CD4-positive, alpha-beta T cell treated with Interleukin-4 for 1 hour (primary cell): ENCODE measurements around the gene PIK3CB.
A peak's percentile ranks its signal among the peaks of the same experiment; 100 is the strongest.
"Not testable (repeated sequence)": the region's sequence is repeated elsewhere in the genome, so short reads cannot be mapped to it uniquely, and the experiment has no call there.

ENCODE experiments used
- DNase-seq, 2 donors: peaks; one replicate each; pipeline ENCODE4 v3.0.0-alpha.2; 2020 to 2022

The PIK3CB gene

GRCh38 chr3:138673641-138674530 lies 160.8 kb downstream of the PIK3CB start:
- no peak for DNase-seq

- no peak for DNase-seq
Measured at GRCh38 chr3:138670407-138670806, 164.3 kb downstream of the PIK3CB start.

DNA sequence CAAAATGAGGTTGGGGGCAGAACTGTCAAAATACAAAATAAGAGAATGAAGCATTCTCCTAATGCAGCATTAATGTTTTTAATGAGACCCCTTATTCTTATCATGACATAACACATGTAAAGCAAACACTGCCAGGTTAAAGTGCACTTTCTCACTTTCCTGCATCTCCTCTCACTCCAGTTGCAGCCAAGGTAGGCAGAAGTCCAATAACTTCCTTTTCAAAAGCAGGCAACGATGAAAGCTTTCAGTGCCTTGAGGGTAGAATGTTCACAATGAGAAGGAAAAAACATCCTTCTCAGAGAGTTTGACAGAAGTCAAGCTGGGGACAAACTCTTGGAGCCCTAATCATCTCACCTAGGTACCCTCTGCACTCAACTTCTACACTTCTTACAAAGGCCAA lies 166.6 kb downstream of the PIK3CB start:
- no peak for DNase-seq

DNA sequence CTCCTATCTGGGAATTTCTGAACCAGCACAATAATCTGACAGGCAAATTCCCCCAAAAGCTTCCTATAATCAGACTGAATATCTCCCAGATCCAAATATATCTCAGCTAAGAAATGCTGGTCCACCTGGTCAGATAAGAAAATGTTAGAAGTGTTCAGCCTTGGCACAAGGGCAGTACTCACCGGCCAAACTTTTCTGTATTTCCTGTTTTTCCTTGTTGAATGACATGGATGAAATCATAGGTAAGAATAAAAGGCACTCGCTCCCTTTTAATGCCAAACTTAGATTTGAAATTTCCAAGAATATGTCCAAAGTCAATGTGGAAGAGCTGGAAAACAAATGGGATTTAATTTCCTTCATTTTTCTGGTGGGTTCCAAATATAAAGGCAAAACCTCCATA lies 177.2 kb downstream of the PIK3CB start:
- DNase-seq, result no peak

DNA sequence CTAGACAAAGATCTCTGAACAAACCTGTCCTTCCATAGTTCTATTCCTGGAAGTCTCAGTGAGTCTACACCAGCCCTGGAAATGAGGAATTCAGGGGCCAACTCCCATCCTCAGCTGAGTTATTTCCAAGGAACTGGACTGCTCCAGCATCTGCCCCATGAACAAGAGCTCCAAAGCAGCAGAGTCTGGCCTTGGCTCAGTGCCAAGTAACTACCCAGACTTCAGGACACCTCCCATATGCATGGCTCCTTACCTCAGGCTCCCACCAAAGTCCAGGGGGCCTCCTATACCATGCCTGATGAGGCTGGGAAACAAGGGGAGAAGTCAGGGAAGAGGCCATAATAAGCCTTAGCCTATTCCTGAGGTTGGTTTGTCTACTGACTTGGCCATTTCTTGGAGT lies 181.2 kb downstream of the PIK3CB start:
- DNase-seq, result no peak

GRCh38 chr3:138649134-138649533 lies 185.6 kb downstream of the PIK3CB start:
- DNase-seq, result no peak

DNA sequence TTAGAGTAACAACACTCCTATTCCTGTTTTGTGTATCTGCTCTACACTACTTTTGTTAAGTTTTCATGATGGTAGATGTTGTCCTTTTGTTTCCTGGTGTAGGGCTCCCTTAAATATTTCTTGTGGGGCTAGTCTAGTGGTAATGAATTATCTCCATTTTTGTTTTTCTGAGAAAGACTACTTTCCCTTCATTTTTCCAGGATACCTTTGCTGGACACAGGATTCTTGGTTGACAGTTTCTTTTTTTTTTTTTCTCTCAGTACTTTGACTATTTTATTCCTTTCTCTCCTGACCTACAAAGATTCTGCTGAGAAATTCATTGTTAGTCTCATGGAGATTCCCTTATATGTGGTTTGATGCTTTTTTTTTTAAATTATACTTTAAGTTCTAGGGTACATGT lies 188.2 kb downstream of the PIK3CB start:
- no peak for DNase-seq

- DNase-seq, result no peak
Measured at GRCh38 chr3:138646008-138646407, 188.7 kb downstream of the PIK3CB start.

DNA sequence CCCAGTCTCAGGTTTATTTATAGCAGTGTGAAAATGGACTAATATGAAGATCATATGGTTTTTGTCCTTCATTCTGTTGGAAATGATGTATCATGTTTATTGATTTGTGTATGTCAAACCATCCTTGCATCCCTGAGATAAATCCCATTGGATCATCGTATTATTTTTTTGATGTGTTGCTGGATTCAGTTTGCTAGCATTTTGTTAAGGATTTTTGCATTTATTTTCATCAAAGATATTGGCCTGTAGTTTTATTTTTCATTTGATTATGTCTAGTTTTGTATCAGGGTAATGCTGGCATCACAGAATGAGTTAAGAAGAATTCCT lies 191.8 kb downstream of the PIK3CB start:
- DNase-seq, result no peak

- DNase-seq, result no peak
Measured at GRCh38 chr3:138642226-138642926, 192.4 kb downstream of the PIK3CB start.

- DNase-seq, result no peak
Measured at GRCh38 chr3:138640537-138640936, 194.2 kb downstream of the PIK3CB start.

GRCh38 chr3:138638641-138639040 lies 196.1 kb downstream of the PIK3CB start:
- DNase-seq, result no peak

DNA sequence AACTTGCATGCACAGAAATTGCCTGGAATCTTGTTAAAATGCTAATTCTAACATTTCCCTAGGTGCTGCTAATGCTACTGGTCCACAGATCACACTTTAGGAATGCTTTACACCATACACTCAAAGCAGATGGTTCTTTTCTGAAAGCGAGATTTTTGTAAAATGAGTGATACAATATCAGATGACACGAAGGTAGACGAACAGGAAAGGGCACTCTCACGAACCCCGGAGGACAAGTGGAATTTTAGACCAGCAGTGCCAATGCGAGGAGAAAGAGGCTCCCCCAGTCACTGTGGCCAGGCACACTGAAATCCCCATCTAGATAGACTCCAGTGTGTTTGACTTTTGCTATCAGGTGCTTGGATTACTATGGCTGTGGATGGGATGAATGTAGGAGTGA lies 205.2 kb downstream of the PIK3CB start:
- no peak for DNase-seq

GRCh38 chr3:138625707-138626365 lies 208.9 kb downstream of the PIK3CB start:
- no peak for DNase-seq

DNA sequence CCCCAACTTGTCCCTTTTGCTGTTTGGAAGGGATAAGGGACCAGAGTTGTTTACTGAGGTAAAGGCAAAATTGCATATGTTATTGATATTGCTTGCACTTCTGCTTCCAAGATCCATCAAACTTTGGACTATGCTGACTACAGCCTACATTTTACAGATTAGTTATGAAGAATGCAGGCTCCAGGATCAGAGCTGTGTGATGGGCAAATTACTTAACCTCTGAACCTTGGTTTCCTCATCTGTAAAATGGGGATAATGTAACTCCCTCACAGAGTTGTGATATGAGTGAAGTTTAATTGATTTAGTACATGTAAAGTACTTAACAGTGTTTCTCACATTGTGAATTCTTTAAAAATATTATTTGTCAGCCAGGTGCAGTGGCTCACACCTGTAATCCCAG lies 210.2 kb downstream of the PIK3CB start:
- no peak for DNase-seq

- no peak for DNase-seq
Measured at GRCh38 chr3:138620431-138620830, 214.3 kb downstream of the PIK3CB start.

GRCh38 chr3:138615462-138615861 lies 219.3 kb downstream of the PIK3CB start:
- no peak for DNase-seq

DNA sequence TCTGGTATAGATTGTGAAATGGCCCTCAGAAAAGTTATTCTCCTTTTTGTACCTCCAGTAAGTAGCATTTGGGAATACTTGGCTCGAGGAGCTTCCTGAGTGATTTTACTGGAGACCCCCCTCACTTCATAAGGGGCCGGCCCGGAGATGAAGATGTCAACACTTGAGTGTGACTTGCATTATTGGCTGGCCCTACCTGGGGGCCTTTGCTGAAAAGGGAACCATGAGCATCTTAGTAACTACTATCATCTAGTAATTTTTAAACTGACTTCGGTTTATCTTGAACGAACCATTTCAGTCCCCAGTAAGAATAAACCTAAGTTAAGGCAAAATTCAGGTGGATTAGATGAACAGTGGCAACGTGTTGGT lies 224.8 kb downstream of the PIK3CB start:
- DNase-seq, result no peak

GRCh38 chr3:138608322-138609135 lies 226.2 kb downstream of the PIK3CB start, which contains the start of gene FAIM:
FAIM (plus strand) TSS chr3:138608771; CDS start chr3:138619727, 10,956 bp downstream.
- DNase-seq, result peak; percentile 66 to 77

DNA sequence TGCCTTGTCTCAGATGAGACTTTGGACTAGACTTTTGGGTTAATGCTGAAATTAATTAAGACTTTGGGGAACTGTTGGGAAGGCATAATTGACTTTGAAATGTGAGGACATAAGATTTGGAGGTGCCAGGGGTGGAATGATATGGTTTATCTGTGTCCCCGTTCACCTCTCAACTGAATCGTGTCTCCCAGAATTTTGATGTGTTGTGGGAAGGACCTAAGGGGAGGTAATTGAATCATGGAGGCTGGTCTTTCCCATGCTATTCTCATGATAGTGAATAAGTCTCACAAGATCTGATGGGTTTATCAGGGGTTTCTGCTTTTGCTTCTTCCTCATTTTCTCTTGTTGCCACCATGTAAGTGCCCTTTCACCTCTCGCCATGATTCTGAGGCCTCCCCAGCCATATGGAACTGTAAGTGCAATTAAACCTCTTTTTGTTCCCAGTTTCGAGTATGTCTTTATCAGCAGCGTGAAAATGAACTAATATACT lies 230.6 kb downstream of the PIK3CB start:
- DNase-seq, result not testable (repeated sequence)
